Fibroblast of the conjunctiva (primary cell): Measurements from ENCODE around the gene CCDC61.

ENCODE experiments used
- DNase-seq: peaks from one replicate; pipeline ENCODE4 v3.0.0-alpha.2; 2010; ENCODE audit warnings: low read depth

CCDC61 gene

GRCh38 chr19:46017095-46017429, 21.8 kb downstream of the CCDC61 start:
- DNase-seq, result no peak

- no peak for DNase-seq
Observed at GRCh38 chr19:46017874-46018675, 22.8 kb downstream of the CCDC61 start.

DNA sequence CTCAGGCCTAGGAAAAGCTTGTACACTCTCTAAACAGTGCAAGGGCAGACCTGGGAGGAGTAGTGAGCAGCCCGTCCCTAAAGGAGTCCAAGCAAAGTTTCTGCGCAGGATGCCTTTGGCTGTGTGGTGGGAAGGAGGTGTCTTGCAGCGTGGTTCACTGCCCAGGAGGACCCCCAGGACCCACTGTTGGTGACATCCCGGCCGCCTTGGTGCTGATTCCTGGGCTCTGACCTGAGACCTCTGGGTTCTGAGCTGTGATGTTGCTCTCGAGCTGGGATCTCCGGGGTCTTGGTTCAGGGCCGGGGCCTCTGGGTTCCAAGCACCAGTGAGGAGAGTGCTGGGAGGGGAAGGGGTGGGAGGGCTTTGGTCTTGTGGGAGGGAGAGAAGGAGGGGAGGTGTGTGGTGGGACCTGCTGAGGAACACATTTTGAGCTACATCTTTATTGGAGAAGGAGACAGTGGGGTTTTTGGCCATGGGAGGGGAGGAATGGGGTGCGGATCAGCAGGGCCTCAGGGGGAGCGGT, 23.5 kb downstream of the CCDC61 start:
- DNase-seq, result no peak

DNA sequence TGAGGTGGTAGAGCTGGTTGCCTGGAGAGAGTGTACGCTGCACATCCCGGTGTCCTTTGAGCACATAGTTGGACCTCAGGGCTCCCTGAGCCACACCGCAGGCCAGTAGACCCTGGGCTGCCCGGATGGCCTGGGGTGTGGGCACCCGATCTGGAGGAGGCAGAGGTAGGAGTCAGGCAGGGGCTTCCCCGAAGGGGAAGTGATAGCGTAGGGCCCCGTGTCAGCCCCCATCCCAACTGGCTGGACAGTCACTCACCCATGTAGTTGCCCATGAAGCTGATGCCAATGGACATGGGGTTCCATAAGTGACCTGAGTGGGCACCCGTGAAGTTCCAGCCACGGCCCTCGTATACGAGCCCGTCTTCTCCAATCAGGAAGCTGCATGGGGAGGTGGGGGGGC, 24.0 kb downstream of the CCDC61 start:
- no peak for DNase-seq

GRCh38 chr19:46020819-46021125, 25.5 kb downstream of the CCDC61 start:
- DNase-seq, result no peak

DNA sequence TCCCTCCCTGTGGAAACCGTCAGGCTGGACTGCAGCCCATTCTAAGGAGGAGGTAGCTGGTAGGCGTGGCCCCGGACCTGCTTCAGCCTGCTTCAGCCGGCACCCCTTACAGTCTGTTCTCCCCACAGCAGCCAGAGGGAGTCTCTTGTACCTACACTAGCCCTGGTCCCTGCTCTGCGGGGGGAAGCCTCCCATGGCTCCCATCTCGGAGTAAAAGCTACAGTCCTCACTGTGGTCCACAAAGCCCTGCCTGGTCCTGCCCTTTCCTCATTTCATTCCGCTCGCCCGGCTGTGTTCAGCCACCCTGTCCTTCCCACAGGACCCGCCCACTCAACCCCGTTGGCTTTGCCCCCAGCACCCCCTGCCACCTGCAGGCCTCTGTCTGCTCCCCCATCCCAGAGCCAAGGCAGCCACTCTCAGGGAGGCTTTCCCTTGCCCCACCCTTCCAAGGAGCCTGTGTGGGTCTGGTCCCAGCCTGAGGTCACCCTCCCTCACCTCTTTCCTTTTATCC, 26.3 kb downstream of the CCDC61 start:
- DNase-seq, result no peak

DNA sequence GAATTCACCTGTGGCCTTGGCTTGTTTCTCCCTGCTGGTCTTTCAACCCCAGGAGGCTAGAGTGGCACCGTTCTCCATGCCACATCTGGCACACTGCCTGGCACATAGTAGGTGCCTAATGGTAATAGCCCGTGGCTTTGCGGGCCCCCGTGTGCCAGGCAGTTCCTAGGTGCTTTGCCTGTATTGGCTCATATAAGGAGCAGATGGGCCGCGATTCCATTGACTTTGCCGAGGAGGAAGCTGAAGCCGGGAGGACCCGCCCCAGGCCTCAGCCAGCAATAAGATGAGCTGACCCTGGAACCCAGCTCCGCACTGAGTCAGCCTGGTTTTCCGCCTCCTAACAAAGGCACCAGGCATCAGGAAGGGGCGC, 26.8 kb downstream of the CCDC61 start:
- no peak for DNase-seq

- no peak for DNase-seq
Observed at GRCh38 chr19:46022431-46023310, 27.4 kb downstream of the CCDC61 start, which contains the start of gene PGLYRP1. Gene PGLYRP1, minus strand, starts transcription at chr19:46023053. Its CDS starts 32 bp downstream, at chr19:46023021.

DNA sequence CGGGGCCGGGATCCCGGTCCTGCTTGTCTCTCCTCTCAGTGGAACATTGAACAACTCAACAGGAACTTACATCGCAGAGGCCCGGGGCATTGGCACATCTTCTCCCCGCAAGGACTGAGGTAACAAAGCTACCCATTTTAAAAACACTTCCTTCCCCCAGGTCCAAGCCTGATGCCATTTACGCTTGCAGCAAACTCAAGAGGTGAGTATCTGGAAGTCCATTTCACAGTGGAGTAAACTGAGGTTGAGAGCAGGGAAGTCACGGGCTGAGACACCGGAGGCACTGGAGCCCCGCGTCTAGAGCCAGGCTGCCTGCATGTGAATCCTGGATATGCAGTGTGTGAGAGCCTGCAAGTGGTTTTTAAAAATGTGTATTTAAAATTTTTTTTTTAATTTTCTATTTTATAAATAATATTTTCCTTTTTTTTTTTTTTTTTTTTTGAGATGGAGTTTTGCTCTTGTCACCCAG, 28.1 kb downstream of the CCDC61 start:
- DNase-seq, result no peak

- no peak for DNase-seq
Observed at GRCh38 chr19:46025835-46026234, 30.6 kb downstream of the CCDC61 start.

GRCh38 chr19:46030812-46031550, 35.7 kb downstream of the CCDC61 start:
- no peak for DNase-seq

- no peak for DNase-seq
Observed at GRCh38 chr19:46031781-46032596, 36.7 kb downstream of the CCDC61 start.

GRCh38 chr19:46032597-46033025, 37.3 kb downstream of the CCDC61 start:
- no peak for DNase-seq

DNA sequence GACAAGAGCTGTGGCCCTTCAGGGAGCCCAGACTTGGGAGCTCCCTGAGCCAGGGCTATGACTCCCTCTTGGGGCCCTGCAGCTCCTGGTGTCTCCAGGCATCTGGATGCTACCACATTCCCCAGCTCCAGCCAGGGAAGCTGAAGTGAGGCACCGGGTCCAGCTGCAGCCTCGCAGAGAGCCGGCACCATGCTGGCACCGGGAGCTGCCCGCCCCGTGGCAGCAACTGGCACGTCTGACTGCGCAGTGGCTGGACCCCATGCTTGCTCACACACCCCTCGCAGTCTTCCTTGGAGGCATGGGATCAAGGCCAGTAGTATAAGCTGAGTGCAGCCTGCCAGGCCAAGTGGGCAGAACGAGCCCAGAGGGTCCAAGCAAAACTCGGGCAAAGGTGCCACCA, 38.1 kb downstream of the CCDC61 start:
- no peak for DNase-seq

- no peak for DNase-seq
Observed at GRCh38 chr19:46035546-46035945, 40.3 kb downstream of the CCDC61 start.

GRCh38 chr19:46035986-46036743, 40.9 kb downstream of the CCDC61 start:
- DNase-seq, result no peak

DNA sequence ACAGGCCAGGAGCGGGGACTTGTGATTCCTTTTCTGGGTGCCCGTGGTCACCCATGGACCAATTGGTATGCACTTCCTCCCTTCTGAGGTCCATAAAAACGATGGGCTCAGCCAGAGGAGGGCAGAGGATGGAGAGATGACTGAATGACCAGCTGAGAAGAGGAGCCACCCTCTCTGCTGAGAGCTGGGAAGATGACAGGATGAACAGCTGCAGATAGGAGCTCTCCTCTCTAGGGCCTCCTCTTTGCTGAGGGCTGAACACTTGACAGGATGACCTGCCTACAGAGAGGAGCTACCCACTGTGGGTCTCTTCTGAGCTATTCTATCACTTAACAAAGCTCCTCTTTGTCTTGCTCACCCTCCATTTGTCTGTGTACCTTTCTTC, 41.5 kb downstream of the CCDC61 start:
- DNase-seq, result no peak

DNA sequence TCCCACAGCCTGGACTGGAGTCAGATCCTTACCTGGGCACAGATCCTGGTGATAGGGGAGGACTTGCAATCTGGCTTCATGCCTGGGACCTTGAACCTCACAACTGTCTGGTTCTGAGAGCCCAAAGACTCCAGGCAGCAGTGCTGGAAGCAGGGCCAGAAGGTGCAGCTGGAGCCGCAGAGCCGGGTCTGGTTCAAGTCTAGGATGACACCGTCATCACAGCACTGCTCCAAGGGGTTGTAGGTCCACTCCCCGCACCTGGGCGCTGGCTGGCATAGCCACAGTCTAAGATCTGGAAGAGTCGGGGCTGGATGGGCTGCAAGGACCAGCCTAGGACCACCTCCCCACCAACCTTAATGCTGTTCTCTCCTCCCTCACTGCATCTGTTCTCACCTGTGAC, 44.9 kb downstream of the CCDC61 start:
- DNase-seq, result no peak

- DNase-seq, result no peak
Observed at GRCh38 chr19:46040952-46041500, 45.8 kb downstream of the CCDC61 start, which contains the start of gene IGFL4. Gene IGFL4, minus strand, starts transcription at chr19:46041002. Its CDS starts 40 bp downstream, at chr19:46040962.

DNA sequence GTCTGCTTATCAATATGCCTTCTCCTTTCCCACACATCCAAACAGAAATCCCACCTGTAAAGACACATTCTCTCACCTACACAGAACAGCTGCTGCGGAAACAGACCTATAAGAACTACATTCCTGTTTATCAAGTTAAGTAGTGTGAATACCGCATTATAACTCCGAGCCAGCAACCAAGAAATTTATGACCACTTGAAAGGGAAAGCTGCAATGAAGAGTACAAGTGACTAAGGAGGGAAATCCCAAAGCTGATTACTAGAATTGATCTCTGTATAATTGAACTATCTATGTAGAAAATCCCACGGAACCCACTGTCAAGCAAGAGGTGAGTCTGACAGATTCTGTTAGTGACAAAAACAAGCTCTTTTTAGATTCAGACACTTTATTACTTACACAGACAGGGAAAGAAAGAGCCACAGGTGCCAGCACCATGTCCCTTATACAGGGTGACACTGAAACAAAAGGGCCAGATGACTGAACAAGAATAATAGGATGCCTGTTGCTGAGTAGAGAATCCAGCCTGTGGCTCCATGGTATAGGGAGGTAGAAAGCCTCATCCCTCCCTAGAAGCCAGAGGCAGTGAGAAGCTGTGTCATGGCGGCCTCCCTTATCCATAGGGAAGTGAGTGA, 47.1 kb downstream of the CCDC61 start:
- no peak for DNase-seq
